ENCODE measurements around the gene HRH3. TPM values are rescaled to one million over a fixed set of nuclear protein-coding genes. Genes with fewer than 3 reads are reported as not detected.

Gene HRH3
- total RNA-seq, result not detected
- long read RNA-seq, result 0 reads

- DNase-seq (ENCODE audit: low spot score), result no peak
These were observed at the start of gene HRH3 for GRCh38 chr20:62219992-62220665. HRH3 (minus strand) TSS chr20:62220278; CDS start chr20:62219970, 308 bp downstream.

- DNase-seq (ENCODE audit: low spot score), result no peak
These were observed 49.8 kb upstream of the HRH3 start for GRCh38 chr20:62269871-62270270.

GRCh38 chr20:62269378-62269777, 49.3 kb upstream of the HRH3 start:
- DNase-seq (ENCODE audit: low spot score), result no peak

GRCh38 chr20:62268228-62268900, 48.3 kb upstream of the HRH3 start:
- DNase-seq (ENCODE audit: low spot score), result no peak

DNA sequence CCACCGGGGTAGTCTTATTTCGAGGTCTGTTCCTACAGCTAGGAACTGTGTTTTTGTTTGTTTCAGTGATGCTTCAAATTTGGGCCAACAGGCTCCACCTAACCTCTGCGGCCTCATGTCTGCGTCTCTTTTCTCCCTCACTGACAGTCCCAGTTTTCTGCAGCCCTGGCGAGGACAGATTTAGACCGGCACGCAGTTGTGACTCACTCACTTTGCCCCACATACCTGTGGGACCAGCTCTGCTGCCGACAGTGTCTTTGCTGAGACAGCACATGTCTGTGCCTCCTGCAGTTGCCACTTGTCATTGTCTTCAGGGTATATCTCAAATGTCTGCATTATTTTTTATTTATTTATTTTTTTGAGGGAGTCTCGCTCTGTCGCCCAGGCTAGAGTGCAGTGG, 47.5 kb upstream of the HRH3 start:
- no peak for DNase-seq (ENCODE audit: low spot score)

GRCh38 chr20:62266851-62267250, 46.8 kb upstream of the HRH3 start:
- no peak for DNase-seq (ENCODE audit: low spot score)

GRCh38 chr20:62266340-62266739, 46.3 kb upstream of the HRH3 start:
- DNase-seq (ENCODE audit: low spot score), result no peak

GRCh38 chr20:62265365-62265764, 45.3 kb upstream of the HRH3 start:
- DNase-seq (ENCODE audit: low spot score), result no peak

- no peak for DNase-seq (ENCODE audit: low spot score)
These were observed 43.3 kb upstream of the HRH3 start for GRCh38 chr20:62263396-62263795.

GRCh38 chr20:62262064-62262463, 42.0 kb upstream of the HRH3 start:
- no peak for DNase-seq (ENCODE audit: low spot score)

DNA sequence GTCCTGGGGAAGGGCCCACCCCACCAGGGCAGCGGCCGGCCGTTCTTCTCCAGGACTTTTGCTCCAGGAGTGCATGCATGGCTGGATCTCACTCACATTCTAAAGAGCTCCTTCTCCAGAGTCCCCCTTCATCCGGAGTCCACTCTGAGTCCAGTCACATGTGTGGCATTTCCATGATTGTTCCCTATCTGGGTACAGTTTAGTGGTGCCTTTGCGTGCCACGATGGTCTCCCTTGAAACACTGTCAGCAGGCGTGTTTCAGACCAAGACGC, 39.2 kb upstream of the HRH3 start:
- DNase-seq (ENCODE audit: low spot score), result no peak

DNA sequence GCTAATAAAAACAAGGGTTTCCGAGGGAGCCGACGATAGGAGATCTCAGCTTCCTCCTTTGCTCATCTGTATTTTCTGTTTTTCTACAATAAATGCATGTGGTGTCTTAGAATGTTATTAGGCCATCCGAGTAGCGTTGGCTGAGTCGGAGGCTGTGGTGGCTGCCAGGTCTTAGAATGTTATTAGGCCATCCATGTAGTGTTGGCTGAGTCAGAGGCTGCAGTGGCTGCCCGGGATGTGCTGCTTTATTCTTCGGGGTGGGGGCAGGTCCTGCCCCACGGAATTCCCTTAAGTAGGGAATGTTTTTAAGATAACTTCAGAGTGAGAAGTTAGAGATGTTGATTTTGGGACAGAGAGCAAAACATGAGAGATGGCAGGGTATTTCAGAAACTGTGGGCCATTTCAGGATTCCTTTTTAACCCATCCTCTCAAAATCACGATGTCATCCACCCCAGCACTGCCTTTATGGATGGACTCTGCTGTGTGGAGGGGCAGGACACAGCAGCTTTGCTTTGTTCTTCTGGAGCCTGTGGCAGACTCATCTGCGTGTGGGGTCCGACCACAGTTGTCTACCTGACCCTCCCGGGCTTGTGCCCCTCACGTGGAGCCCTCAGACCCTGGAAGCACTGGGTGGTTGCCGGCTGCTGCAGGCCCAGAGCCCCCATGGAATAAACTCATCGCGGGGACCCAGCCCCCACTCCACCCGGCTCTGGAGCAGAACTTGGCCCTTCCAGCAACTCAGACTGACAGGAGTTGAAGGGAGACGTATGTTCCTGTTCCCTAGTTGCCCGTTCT, 38.6 kb upstream of the HRH3 start:
- DNase-seq (ENCODE audit: low spot score), result no peak

DNA sequence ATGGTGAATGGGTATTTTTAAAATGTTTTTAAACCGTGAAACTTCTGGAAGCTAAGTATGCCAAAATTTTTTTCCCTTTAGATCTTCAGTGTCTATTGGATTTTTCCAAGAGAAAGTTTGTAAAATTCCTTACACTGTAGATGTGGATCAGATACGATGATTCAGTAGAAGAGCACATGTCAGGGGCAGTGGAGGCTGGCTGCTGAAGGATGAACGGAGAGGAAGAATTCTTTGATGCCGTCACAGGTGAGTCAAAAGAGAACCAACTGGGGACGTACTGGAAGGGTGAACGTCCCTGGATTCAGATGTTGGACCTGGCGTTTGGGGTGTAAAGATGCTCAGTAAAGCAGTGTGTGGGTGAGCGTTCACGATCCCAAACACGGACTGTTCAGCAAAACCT, 35.9 kb upstream of the HRH3 start:
- DNase-seq (ENCODE audit: low spot score), result no peak

DNA sequence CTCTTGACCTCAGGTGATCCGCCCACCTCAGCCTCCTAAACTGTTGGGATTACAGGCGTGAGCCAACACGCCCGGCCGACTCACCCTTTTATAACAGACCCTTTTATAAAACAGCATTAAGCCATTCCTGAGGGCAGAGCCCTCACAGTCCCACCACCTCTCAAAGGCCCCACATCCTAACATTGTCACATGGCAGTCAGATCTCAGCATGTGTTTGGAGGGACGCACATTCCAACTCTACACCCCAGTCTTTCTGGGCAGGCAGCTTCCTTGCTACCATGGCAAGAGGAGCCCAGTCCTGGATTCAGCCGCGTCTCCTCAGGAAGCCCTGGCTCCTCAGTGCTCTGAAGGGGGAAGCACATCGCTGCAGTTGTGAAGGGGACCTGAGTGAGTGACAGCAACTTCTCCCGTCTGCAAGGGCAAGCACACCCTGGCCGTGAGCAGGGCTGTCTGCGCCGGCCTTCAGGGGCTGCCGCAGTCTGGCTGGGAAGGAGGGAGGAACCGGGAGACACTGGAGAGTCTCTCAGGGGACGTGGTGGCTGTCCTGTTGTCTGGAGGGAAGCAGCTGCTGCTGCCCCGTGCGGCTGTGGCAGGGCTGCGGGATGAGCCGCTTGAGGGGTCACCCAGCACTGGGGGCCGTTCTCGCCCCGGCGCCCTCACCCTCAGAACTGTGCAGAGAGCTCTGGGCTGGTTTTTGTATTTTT, 34.1 kb upstream of the HRH3 start:
- DNase-seq (ENCODE audit: low spot score), result no peak

- no peak for DNase-seq (ENCODE audit: low spot score)
These were observed 33.3 kb upstream of the HRH3 start for GRCh38 chr20:62253398-62253797.

- no peak for DNase-seq (ENCODE audit: low spot score)
These were observed 32.4 kb upstream of the HRH3 start for GRCh38 chr20:62252342-62252966.

DNA sequence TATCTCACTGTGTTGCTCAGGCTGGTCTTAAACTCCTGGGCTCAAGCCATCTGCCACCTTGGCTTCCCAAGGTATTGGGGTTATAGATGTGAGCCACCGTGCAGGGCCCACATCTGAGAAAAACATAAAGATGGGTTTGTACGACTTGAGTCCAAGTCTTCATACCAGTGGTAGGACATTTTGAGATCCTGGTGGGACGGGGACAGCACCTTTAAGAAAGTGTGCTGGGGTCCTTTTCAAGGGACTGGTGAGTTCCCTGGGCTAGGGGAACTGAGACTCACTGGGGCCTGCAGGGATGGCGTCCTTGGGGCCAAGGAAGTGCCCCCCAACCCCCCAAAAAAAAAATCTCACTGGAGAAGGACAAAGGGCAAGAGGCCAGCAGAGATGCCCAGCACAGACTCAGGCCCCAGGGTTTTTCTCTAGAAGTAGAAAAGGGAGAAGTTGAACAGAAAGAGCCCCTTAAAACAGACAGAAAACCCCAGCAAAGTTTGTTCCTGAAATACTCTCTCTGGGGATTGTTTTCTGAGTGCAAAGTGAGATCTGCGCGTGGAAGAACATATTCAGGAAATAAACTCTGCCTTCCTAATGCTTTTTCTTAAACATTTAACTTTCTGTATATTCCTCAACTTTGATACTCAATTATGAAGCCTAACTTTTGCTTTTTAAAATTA, 28.9 kb upstream of the HRH3 start:
- no peak for DNase-seq (ENCODE audit: low spot score)

GRCh38 chr20:62246872-62247652, 27.0 kb upstream of the HRH3 start:
- DNase-seq (ENCODE audit: low spot score), result no peak

DNA sequence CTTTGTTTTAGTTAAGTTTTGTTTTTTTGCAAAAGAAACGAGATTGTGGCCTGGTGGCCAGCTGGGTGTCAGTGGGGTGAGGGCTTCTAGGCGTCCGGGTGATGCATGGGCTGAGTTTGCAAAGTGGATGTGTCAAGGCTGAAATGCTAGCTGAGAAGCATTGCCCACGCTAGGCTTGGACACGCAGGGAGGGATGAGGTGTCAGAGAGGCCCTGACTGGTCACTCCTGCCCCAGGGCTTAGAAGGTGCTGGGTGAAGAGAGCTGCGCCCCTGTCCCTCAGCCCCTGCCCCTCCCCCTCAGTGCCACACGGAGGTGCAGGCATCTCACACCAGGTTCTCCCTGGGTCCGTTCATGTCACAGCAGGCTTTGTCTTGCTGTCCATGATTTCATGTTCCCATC, 26.4 kb upstream of the HRH3 start:
- no peak for DNase-seq (ENCODE audit: low spot score)

- DNase-seq (ENCODE audit: low spot score), result no peak
These were observed 25.8 kb upstream of the HRH3 start for GRCh38 chr20:62245911-62246280.
